Right ventricle myocardium superior (tissue), 1 donor: Measurements from ENCODE around the gene CERKL. TPM values are rescaled to one million over a fixed set of nuclear protein-coding genes. Genes with fewer than 3 reads are reported as not detected.
"Not testable (repeated sequence)": the region's sequence is repeated elsewhere in the genome, so short reads cannot be mapped to it uniquely, and the experiment has no call there.

Experiments used
- ATAC-seq: fragments of 200-7000 bp; cut with Tn5 transposase; one replicate; pipeline ENCODE4 v1.9.1; 2020; ENCODE audit warnings: mild to moderate bottlenecking; ENCODE audit not compliant: poor library complexity
- DNase-seq: peaks from one replicate; pipeline ENCODE4 v3.0.0-alpha.2; 2020
- intact Hi-C: fragments of 100-400 bp; cut with DNase I; formaldehyde crosslinking; loops from one replicate; pipeline ENCODE4 v1.11.2; 2022
- long read RNA-seq: library from polyadenylated mRNA; unstranded; transcript quantifications from one replicate; pipeline ENCODE4 v2.0.0, GENCODE V29; 2021
- total RNA-seq: library from RNA; stranded (reverse); fragmentation: NEBNext Ultra II Directional; extraction: Animal tissue kit (Norgen Biotek cat#: 25700); gene quantifications from one replicate; pipeline ENCODE4 v1.2.1, GENCODE V29; 2021
- donor health status: DM: no; HTN: yes; CAD: no; lungs with severe emphysema.

Gene CERKL, protein sequence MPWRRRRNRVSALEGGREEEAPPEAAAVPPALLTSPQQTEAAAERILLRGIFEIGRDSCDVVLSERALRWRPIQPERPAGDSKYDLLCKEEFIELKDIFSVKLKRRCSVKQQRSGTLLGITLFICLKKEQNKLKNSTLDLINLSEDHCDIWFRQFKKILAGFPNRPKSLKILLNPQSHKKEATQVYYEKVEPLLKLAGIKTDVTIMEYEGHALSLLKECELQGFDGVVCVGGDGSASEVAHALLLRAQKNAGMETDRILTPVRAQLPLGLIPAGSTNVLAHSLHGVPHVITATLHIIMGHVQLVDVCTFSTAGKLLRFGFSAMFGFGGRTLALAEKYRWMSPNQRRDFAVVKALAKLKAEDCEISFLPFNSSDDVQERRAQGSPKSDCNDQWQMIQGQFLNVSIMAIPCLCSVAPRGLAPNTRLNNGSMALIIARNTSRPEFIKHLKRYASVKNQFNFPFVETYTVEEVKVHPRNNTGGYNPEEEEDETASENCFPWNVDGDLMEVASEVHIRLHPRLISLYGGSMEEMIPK
- total RNA-seq = not detected
- long read RNA-seq = 0 reads

DNA sequence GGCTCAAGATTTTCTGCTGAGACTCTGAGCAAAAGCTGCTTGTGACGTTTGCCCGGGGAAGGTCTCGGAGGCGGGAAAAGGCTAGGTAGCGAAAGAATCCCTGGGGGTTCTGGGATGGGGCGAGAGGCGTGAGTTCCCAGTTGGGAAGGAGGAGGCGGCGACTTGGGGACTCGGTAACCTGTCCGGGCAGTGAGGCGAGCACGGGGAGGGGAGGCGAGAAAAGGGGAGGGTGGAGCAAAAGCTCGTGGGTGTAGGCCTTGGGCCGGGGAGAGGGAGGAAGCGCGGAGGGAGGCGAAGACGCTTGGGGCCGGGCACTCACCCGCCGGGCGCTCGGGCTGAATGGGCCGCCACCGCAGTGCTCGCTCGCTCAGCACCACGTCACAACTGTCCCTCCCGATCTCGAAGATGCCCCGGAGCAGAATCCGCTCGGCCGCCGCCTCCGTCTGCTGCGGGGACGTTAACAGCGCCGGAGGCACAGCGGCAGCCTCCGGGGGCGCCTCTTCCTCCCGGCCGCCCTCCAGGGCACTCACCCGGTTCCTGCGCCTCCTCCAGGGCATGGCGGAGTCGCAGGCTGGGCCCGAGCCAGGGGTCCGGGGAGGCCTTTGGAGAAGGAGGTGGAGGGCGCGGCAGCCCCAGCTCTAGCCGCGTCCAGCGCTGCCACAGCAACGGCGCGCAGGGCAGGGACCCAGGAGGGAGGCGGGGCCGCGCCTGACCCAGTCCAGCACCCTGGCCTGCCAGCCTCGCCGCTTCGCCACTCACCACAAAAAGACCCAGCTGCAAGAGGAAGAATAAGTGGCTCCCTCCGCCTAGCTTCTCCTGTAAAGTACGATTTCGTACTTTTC is at the start of gene CERKL:
Gene CERKL (minus strand): TSS at position 656 of the 842 bp plus-strand sequence. CDS start 99 bp downstream, at position 557.
- ATAC-seq (peak; percentile 93), DNase-seq (peak; percentile 57)
- intact Hi-C loops = no loop called here

DNA sequence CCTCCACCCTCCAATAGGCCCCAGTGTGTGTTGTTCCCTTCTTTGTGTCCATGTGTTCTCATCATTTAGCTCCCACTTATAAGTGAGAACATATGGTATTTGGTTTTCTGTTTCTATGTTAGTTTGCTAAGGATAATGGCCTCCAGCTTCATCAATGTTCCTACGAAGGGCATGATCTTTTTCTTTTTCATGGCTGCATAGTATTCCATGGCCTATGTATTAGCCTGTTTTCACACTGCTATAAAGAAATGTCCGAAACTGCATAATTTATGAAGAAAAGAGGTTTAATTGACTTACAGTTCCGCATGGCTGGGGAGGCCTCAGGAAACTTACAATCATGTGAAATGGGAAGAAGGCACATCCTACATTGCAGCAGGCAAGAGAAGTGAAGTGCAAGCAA is 45.6 kb upstream of the CERKL start:
- intact Hi-C loops, ATAC-seq, DNase-seq: not testable (repeated sequence)

DNA sequence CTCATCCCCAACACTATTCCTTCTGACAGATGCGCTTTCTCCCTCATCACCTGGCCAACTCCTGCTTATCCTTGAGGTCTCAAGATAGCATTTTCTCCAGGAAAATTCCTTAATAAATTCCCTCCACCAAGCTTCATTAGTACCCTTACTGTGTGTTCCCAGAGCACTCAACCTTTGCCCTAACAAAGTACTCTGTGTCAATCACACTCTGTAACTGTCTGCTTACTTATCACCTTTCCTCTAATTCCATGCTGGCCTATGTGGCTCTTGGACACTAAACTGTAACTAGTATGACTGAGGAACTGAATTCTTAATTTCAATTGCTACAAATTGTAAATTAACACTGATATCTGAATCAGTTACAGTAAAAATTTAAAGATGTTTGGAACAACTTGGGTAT is 41.3 kb upstream of the CERKL start:
- intact Hi-C loops = no loop called here
- ATAC-seq (peak; percentile 68), DNase-seq (no peak)

DNA sequence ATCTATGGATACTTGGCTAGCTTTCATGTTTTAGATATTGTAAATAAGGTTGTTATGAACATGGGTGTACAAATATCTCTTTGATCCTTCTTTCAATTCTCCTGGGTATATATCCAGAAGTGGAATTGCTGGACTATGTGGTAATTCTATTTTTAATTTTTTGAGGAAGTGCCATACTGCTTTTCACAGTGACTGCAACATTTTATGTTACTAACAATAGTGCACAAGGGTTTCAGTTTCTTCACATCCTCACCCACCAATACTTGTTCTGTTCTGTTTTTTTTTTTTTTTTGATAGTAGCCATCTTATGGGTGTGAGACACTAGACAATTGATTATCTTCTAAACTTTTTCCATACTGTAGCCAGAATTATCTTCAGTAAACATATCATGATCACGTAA is 40.7 kb upstream of the CERKL start:
- ATAC-seq (peak; percentile 55), DNase-seq (no peak)
- intact Hi-C loops = no loop called here

DNA sequence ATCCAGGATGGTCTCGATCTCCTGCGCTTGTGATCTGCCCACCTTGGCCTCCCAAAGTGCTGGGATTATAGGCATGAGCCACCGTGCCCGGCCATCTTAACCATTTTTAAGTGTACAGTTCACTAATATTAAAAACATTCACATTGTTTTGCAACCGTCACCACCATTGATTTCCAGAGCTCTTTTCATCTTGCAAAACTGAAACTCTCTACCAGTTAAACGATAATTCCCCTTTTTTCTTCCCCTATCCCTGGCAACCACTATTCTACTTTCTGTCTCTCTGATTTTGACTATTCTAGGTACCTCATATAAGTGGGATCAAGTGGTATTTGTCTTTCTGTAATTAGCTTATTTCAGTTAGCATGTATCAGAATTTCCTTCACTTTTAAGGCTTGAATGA is 40.2 kb upstream of the CERKL start:
- DNase-seq (no peak), ATAC-seq (no peak)
- intact Hi-C loops = no loop called here

DNA sequence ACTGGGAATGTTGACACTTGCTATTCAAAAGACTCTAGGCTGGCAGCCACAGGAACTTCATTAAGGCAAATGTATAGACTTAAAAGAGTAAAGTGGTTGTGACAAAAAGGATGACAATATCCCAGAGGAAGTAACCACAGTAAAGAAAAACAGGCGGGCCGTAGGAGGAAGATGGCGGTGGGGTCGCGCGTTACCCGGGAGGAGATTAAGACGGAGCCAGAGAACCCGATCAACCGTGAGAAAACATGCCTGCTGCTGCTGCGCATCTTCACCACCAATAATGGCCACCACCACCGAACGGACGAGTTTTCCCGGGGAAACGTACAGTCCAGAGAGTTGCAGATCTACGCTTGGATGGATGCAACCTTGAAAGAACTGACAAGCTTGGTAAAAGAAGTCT is 37.4 kb upstream of the CERKL start:
- intact Hi-C loops = no loop called here
- ATAC-seq (no peak), DNase-seq (no peak)

DNA sequence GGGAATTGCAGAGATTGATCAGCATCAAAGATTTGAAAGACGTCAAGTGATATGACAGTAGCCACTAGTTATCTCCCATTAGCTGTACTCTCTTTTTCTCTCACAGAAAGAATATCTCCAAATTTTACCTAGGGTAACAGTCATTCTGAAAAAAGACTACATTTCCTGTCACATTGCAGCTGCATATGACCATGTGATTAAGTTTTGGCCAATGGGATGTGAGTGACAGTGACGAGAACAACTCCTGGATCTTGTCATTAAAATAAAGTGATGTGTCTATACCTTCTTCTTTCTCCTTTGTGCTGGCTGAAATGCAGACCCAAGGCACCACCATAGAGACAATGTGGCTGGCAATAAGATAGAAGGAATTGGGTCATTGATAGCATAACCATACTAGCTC is 34.0 kb upstream of the CERKL start:
- intact Hi-C loops = no loop called here
- ATAC-seq (no peak), DNase-seq (no peak)

DNA sequence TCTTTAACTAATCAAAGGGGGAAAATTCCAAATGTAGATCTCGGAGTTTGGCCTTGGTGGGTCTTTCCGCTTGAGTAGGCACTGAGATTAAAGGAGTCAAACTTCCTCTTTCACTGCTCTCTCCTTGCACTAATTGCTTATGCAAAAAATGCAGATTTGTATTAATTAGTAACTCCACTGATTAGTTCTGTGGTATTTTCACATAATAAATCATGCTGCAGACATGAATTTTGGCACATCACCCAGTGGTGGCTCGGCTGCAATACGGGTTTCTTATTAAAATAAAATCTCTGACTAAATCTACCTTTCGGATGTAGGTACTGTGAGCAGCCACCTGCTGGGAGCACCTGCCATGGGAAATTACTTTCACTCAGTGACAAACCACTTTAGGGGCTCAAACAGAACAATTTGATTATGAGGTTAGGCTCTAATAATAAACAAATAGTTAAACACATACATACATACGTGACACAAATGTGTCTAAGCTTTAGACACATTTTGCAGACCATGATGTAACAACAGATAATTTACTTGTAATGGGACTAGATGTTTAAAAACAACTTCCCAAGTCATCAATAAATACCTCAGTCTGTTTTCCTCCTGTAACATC is 29.8 kb upstream of the CERKL start:
- intact Hi-C loops = no loop called here
- no peak for DNase-seq

DNA sequence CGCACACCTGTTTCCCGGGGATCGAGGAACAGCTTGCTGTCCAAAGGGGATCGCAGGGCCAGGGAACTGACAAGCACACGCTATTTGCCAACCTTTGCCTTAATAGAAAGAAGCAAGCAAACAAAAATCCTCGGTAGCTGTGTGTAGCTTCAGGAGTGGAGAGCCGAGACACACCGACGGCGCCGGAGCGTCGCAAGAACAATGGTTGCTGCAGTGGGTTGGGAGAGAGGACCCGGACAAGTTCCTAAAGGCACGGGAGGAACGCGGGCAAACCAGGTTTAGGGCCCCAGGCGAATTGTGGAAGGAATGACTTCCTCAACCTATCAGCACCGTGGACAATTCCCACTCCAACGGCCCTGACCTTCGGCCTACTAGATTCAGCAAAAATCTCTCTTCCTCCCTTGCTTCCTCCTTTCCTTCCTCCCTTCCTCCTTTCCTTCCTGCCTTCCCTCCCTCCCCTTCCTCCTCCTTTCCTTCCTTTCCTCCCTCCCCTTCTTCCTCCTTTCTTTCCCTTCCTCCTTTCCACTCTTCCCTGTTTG is 28.3 kb upstream of the CERKL start:
- ATAC-seq = no peak
- DNase-seq = no peak
- intact Hi-C loops = no loop called here

More for the DNA sequence above, 29.8 kb upstream of the CERKL start:
- ATAC-seq = no peak

DNA sequence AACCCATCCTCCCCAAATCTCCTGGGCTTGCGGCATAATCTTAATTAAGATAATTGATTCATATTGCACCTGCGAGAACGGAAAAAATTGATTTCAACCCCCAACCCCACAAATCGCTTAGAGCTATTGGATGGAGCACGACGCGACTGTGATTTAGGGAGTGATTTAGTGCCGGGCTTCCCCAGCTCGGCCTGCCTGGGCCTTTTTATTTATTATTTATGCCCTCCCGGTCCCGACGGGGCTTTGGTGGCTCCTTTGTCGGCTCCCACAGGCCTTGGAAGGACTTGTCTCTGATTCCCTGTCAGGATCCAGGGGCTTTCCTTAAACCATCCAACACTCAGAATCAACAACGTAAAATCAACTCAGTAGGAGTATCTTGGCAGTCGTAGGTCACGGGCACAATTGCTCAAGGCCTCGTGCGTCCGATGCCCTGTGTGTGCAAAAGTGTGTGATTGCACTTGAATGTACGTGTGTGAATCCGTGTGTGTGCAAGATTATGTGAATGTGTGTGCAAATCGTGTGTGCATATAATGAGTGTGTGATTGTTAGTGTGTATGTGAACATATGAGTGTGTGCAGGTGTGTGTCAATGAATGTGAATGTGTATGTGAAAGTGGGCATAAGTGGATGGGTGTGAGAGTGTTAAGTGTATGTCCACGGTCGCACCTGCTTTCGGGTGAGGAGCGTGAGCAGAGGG is 27.7 kb upstream of the CERKL start:
- intact Hi-C loops = no loop called here
- DNase-seq (no peak), ATAC-seq (no peak)

DNA sequence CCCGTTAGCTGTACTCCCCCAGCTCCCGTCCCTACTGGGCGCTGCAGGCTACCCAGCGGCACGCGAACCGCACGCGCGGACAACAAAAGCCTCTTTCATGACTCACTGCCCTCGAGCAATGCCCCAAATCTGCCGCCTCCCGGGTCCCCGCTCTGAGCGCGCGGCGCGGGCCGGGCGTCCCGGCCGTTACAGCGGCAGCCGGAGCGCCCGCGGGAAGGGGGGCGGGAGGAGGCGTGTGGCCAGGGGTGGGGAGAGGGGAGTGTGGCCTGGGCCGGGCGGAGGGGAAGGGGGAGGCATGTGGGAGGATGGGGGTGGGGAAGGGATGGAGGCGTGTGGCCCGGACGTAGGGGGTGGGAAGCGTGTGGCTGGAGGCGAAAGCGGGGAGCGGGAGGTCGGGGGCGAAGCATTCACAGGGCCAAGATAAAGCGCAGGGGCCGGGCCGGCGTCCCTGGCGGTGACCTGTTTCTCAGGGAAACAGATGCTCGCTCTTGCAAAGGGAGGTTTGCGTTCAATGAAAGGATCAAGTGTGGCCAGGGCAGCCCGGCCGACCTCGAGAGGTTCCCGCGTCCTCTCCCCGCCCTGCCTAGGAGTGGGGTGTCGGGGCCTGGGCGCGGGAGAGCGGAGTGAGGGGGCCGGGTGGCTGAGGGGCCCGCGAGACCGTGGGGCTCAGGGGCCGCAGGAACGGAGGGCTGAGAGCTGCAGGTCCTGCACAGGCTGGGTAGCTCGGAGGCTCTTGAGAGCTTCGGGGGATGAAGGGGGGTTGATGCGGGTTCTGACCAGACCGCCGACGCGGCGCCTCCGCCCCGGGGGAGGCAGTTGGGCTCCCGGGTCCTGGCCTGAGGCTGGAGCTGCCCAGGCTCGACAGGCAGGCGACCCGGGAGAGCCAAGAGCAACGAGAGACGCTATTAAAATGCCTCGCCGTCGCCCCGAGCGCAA is 26.9 kb upstream of the CERKL start:
- DNase-seq = peak; percentile 27
- ATAC-seq = no peak
- intact Hi-C loops = no loop called here

DNA sequence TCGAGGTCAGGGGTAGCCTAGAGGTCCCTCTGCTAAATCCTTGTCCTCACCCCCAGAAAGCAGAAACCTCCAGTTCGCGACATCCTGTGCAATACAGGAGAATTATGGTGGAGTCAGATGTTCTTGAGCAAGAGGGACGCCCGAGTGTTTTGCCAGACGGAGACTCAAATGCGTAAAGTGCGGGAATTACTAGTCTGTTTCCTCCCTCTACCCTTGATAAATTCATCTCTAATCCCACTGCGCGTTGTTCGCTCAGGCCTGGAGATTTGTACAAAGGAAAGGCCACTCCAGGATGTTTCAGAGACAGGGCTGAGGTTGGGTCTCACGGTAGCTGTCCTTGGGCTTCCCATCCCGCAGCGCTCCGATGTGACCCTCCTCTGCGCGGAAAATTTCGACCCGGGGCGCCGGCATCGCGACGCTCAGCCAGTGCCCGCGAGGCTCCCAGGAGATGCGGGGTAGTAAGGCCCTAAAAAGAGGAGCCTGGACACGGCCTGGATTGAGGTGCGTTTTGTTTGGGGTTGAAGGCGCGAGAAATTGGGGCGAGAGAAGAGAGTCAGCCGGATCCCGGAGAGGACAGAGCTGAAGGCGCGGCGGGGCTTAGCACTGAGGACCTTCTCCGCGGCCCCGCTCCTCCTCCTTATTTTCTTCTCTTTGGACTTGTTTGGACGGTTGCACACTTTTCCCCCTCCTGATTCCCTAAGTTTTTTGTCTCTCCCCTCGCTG is 26.1 kb upstream of the CERKL start:
- intact Hi-C loops = no loop called here

DNA sequence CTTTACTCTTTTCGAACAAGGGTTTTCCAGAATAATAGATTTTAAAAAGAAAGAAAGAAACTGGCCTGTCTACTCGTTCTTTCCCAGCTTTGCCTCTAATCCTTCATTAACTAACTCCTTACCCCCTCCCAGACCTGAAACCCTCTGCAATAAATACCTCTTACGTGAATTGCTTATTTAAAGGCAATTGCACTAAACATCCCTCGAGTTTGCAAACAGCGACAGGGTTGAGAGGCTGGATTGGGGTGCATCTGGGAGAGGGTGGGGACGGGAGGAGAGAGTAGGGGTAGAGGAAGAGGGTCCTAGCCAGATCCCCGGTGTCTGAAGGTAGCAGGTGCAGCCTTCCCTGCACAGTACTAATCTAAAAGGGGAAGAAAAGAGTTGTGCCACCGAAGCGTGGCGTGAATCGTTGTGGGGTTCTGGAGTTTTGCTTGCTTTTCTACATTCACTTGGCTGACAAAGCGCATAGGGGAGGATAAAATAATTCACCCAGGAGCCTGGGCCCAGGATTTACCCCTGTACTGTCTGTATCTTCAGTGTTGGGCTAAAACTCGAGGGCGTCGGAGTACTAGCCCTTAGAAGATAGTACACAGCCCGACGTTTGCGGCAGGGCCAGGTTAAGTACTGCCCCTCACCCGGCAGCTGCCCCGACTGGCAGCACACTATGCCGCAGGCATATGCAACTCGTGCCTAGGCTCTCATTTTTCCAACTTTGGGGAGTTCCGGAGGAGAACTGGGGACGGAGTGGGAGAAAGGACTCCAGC is 25.3 kb upstream of the CERKL start:
- no peak for ATAC-seq

More for the DNA sequence above, 26.1 kb upstream of the CERKL start:
- ATAC-seq = no peak
- no peak for DNase-seq

DNA sequence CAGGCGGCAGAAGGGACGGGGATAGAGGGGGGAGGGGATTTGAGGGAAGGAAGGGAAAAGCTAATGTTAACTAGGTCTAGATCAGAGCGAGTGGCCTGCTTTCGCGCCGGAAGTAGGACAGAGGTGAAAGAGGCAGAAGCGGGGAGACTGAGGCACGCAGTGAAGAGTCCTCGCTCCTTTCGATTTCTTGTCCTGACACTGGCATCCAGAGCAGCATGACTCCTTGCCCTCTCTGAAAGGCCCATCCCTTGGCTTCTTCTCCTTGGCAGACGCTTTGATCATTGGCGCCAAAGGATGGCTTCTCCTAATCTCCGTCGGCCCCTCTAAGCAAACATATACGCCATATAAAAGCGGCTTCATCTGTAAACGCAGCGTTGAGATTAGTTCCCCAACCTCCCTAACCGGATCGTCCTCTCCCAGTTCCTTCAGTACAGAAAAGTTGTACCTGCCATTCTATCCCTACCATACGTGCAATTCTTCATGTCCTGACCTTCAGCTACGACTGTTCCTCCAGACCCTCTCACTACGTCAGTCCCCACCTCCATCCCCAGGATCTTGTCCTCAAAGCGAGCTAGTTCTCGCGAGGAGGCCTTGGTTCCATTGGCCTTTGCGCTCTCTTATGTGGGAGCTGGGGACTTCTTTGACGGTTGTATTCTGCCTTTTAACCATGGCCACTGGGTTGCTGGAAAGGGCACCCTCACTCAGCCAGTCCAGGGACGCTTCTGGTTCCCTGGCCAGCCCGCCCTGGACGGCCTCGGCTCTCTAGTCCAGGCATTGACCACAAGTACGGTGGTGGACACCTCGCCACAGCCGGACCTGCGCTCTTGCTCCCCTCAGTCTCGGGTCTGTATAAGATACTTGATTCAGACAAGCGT is 24.3 kb upstream of the CERKL start:
- ATAC-seq (no peak), DNase-seq (no peak)
- intact Hi-C loops = no loop called here

More for the DNA sequence above, 25.3 kb upstream of the CERKL start:
- no peak for DNase-seq
- intact Hi-C loops = no loop called here
